Stimulated activated CD4-positive, alpha-beta T cell treated with anti-CD3 and anti-CD28 coated beads, Interleukin-15, amount 100 ng/mL, for 24 hours (primary cell): ENCODE measurements around the gene MAPK8IP1.
"Not testable (repeated sequence)": the region's sequence is repeated elsewhere in the genome, so short reads cannot be mapped to it uniquely, and the experiment has no call there.

ENCODE experiments used
- DNase-seq: peaks from one replicate; pipeline ENCODE4 v3.0.0-alpha.2; 2020

The MAPK8IP1 gene

GRCh38 chr11:45885274-45885920 is at the start of gene MAPK8IP1:
Gene MAPK8IP1, plus strand, starts transcription at chr11:45885651. Its CDS starts 170 bp downstream, at chr11:45885821.
- DNase-seq: peak; percentile 58

GRCh38 chr11:45839204-45839603 is 46.2 kb upstream of the MAPK8IP1 start:
- no peak for DNase-seq

GRCh38 chr11:45840251-45840650 is 45.2 kb upstream of the MAPK8IP1 start:
- not testable (repeated sequence) for DNase-seq

GRCh38 chr11:45843158-45843924 is 42.1 kb upstream of the MAPK8IP1 start:
- peak; percentile 90 for DNase-seq

- DNase-seq: no peak
Observed at GRCh38 chr11:45844822-45845578, 40.5 kb upstream of the MAPK8IP1 start.

- DNase-seq: no peak
Observed at GRCh38 chr11:45846174-45846675, 39.2 kb upstream of the MAPK8IP1 start.

- peak; percentile 100 for DNase-seq
Observed at GRCh38 chr11:45846974-45847910, 38.2 kb upstream of the MAPK8IP1 start, which contains the start of gene CRY2. Gene CRY2, plus strand, starts transcription at chr11:45847475. Its CDS starts 16 bp downstream, at chr11:45847491.

- DNase-seq: peak; percentile 47
Observed at GRCh38 chr11:45847911-45848316, 37.5 kb upstream of the MAPK8IP1 start.

GRCh38 chr11:45848654-45849081 is 36.8 kb upstream of the MAPK8IP1 start:
- DNase-seq: no peak

- no peak for DNase-seq
Observed at GRCh38 chr11:45850446-45850845, 35.0 kb upstream of the MAPK8IP1 start.

- no peak for DNase-seq
Observed at GRCh38 chr11:45851228-45851627, 34.2 kb upstream of the MAPK8IP1 start.

GRCh38 chr11:45852018-45852711 is 33.3 kb upstream of the MAPK8IP1 start:
- no peak for DNase-seq

- DNase-seq: no peak
Observed at GRCh38 chr11:45852712-45853101, 32.7 kb upstream of the MAPK8IP1 start.

- DNase-seq: no peak
Observed at GRCh38 chr11:45853332-45854219, 31.9 kb upstream of the MAPK8IP1 start.

- DNase-seq: no peak
Observed at GRCh38 chr11:45855308-45855707, 30.1 kb upstream of the MAPK8IP1 start.

GRCh38 chr11:45856044-45856468 is 29.4 kb upstream of the MAPK8IP1 start:
- no peak for DNase-seq

GRCh38 chr11:45857961-45858474 is 27.4 kb upstream of the MAPK8IP1 start:
- DNase-seq: no peak

GRCh38 chr11:45858751-45859398 is 26.6 kb upstream of the MAPK8IP1 start:
- no peak for DNase-seq

GRCh38 chr11:45859661-45860140 is 25.8 kb upstream of the MAPK8IP1 start:
- no peak for DNase-seq
